HUES48 (cell line): ENCODE results near the gene TNIK.

Experiments used
- H3K27ac ChIP-seq: one replicate; pipeline ENCODE4 v1.7.0; 2013; ENCODE audit warnings: low read depth, low read length, inconsistent platforms
- H3K27me3 ChIP-seq: 2 replicates; pipeline ENCODE4 v1.6.1; 2013; ENCODE audit warnings: mild to moderate bottlenecking, low read length; ENCODE audit not compliant: control insufficient read depth, insufficient read depth
- H3K36me3 ChIP-seq: 2 replicates; pipeline ENCODE4 v1.6.1; 2013; ENCODE audit warnings: low read length; ENCODE audit not compliant: control insufficient read depth, insufficient read depth
- H3K4me1 ChIP-seq: 2 replicates; pipeline ENCODE4 v1.6.1; 2013; ENCODE audit warnings: mild to moderate bottlenecking, low read length; ENCODE audit not compliant: control insufficient read depth, insufficient read depth
- H3K4me3 ChIP-seq: 2 replicates; pipeline ENCODE4 v1.5.1; 2013; ENCODE audit warnings: mild to moderate bottlenecking, low read depth, low read length
- H3K9ac ChIP-seq: 2 replicates; pipeline ENCODE4 v1.6.1; 2013; ENCODE audit warnings: mild to moderate bottlenecking, low read depth, low read length, moderate library complexity
- H3K9me3 ChIP-seq: 2 replicates; pipeline ENCODE4 v1.6.1; 2013; ENCODE audit warnings: low read length; ENCODE audit not compliant: control insufficient read depth, insufficient read depth

Gene TNIK

GRCh38 chr3:171444001-171444690, 16.1 kb downstream of the TNIK start:
- Histone ChIP-seq H3K27me3 (no peaks in the 10 kb centered on the region), H3K4me3 (no peak overlapping the region; the same call in 1 of the 2 replicates), H3K4me1 (peaks cover 41% of the 10 kb centered on the region), H3K9ac (no peak overlapping the region), H3K27ac (peak overlapping the region; percentile 85), H3K36me3 (no peaks in the 10 kb centered on the region), H3K9me3 (no peaks in the 10 kb centered on the region)

GRCh38 chr3:171443211-171443957, 16.8 kb downstream of the TNIK start:
- H3K36me3 ChIP-seq: no peaks in the 10 kb centered on the region
- no peaks in the 10 kb centered on the region for H3K9me3 ChIP-seq
- H3K4me1 ChIP-seq: peaks cover 45% of the 10 kb centered on the region
- H3K4me3 ChIP-seq: no peak overlapping the region; the same call in 1 of the 2 replicates
- no peaks in the 10 kb centered on the region for H3K27me3 ChIP-seq
- no peak overlapping the region for H3K9ac ChIP-seq
- H3K27ac ChIP-seq: peak overlapping the region; percentile 85

- Histone ChIP-seq H3K4me3 (no peak overlapping the region), H3K9me3 (no peaks in the 10 kb centered on the region), H3K27ac (peak overlapping the region; percentile 76), H3K4me1 (peaks cover 49% of the 10 kb centered on the region), H3K27me3 (no peaks in the 10 kb centered on the region), H3K9ac (peak overlapping the region; percentile 43; the same call in 1 of the 2 replicates), H3K36me3 (no peaks in the 10 kb centered on the region)
Measured at GRCh38 chr3:171442184-171442583, 18.0 kb downstream of the TNIK start.

- H3K9me3 ChIP-seq: no peaks in the 10 kb centered on the region
- H3K27me3 ChIP-seq: no peaks in the 10 kb centered on the region
- no peak overlapping the region for H3K9ac ChIP-seq
- H3K4me3 ChIP-seq: no peak overlapping the region
- no peaks in the 10 kb centered on the region for H3K36me3 ChIP-seq
- H3K4me1 ChIP-seq: peaks cover 54% of the 10 kb centered on the region
- H3K27ac ChIP-seq: no peak overlapping the region
Measured at GRCh38 chr3:171441381-171441780, 18.8 kb downstream of the TNIK start.

- Histone ChIP-seq H3K4me1 (peaks cover 55% of the 10 kb centered on the region), H3K9me3 (no peaks in the 10 kb centered on the region), H3K27ac (no peak overlapping the region), H3K4me3 (no peak overlapping the region), H3K27me3 (no peaks in the 10 kb centered on the region), H3K9ac (no peak overlapping the region), H3K36me3 (no peaks in the 10 kb centered on the region)
Measured at GRCh38 chr3:171439996-171440395, 20.2 kb downstream of the TNIK start.

- Histone ChIP-seq H3K9ac (no peak overlapping the region), H3K27ac (no peak overlapping the region), H3K36me3 (no peaks in the 10 kb centered on the region), H3K9me3 (no peaks in the 10 kb centered on the region), H3K4me3 (no peak overlapping the region), H3K27me3 (no peaks in the 10 kb centered on the region), H3K4me1 (peaks cover 41% of the 10 kb centered on the region)
Measured at GRCh38 chr3:171437115-171437756, 23.0 kb downstream of the TNIK start.

- Histone ChIP-seq H3K4me3 (no peak overlapping the region), H3K27ac (no peak overlapping the region)
Measured at GRCh38 chr3:171436380-171436779, 23.8 kb downstream of the TNIK start.

GRCh38 chr3:171435757-171436156, 24.4 kb downstream of the TNIK start:
- Histone ChIP-seq H3K9ac (no peak overlapping the region), H3K4me3 (no peak overlapping the region), H3K27ac (no peak overlapping the region), H3K9me3 (no peaks in the 10 kb centered on the region), H3K27me3 (no peaks in the 10 kb centered on the region), H3K4me1 (peaks cover 42% of the 10 kb centered on the region), H3K36me3 (no peaks in the 10 kb centered on the region)

More at GRCh38 chr3:171436380-171436779, 23.8 kb downstream of the TNIK start:
- peaks cover 39% of the 10 kb centered on the region for H3K4me1 ChIP-seq
- no peaks in the 10 kb centered on the region for H3K9me3 ChIP-seq
- H3K36me3 ChIP-seq: no peaks in the 10 kb centered on the region
- H3K27me3 ChIP-seq: no peaks in the 10 kb centered on the region
- H3K9ac ChIP-seq: no peak overlapping the region

GRCh38 chr3:171435143-171435542, 25.1 kb downstream of the TNIK start:
- no peaks in the 10 kb centered on the region for H3K27me3 ChIP-seq

GRCh38 chr3:171432548-171432947, 27.7 kb downstream of the TNIK start:
- no peak overlapping the region for H3K4me3 ChIP-seq
- no peaks in the 10 kb centered on the region for H3K36me3 ChIP-seq
- no peaks in the 10 kb centered on the region for H3K9me3 ChIP-seq
- H3K27me3 ChIP-seq: no peaks in the 10 kb centered on the region
- peaks cover 62% of the 10 kb centered on the region for H3K4me1 ChIP-seq
- no peak overlapping the region for H3K9ac ChIP-seq
- no peak overlapping the region for H3K27ac ChIP-seq

More at GRCh38 chr3:171435143-171435542, 25.1 kb downstream of the TNIK start:
- Histone ChIP-seq H3K36me3 (no peaks in the 10 kb centered on the region), H3K27ac (peak overlapping the region; percentile 43), H3K9me3 (no peaks in the 10 kb centered on the region), H3K9ac (no peak overlapping the region), H3K4me3 (no peak overlapping the region), H3K4me1 (peaks cover 44% of the 10 kb centered on the region)

- no peaks in the 10 kb centered on the region for H3K27me3 ChIP-seq
- no peaks in the 10 kb centered on the region for H3K9me3 ChIP-seq
- H3K9ac ChIP-seq: no peak overlapping the region
- H3K36me3 ChIP-seq: no peaks in the 10 kb centered on the region
- H3K27ac ChIP-seq: no peak overlapping the region
- peaks cover 68% of the 10 kb centered on the region for H3K4me1 ChIP-seq
- H3K4me3 ChIP-seq: no peak overlapping the region
Measured at GRCh38 chr3:171431550-171431949, 28.7 kb downstream of the TNIK start.
